Measurements from ENCODE around the gene CD74.

DNA sequence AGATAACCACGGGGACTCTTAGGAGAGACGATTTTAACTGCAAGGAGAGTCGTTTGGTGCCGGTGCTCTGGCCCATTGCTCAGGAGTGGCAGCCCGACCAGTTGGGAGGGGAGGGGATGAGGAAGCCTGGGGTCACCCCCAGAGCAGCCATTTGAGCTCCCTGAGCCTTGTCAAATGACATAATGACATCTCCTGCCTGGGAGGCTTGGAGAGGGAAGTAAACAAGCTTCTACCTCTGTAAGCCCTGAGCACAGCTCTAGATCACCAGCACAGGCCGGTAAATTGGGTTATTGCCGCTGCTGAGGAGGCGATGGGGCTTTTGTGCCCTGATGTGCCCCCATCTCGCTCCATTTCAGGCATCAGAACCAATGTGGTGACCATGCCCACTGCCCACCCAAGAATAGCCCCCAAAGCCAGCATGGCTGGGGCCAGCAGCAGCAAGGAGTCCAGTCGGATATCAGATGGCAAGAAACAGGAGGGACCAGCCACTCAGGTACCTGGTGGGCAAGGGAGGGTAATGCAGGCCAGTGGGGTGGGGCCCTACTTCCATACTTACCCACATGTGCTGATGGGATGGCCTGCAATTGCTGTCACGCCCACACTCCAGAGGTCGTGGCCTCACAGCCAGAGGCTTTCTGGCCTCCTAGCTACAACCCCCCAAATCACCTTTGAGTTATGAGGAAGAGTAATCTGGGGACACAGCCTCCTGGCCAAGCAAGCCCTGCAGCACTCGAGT is 23.0 kb downstream of the CD74 start:
- TF ChIP-seq POLR2AphosphoS5 (IDR thresholded peaks at IDR 0.05), result no peak
- TF ChIP-seq, protein P1, sequence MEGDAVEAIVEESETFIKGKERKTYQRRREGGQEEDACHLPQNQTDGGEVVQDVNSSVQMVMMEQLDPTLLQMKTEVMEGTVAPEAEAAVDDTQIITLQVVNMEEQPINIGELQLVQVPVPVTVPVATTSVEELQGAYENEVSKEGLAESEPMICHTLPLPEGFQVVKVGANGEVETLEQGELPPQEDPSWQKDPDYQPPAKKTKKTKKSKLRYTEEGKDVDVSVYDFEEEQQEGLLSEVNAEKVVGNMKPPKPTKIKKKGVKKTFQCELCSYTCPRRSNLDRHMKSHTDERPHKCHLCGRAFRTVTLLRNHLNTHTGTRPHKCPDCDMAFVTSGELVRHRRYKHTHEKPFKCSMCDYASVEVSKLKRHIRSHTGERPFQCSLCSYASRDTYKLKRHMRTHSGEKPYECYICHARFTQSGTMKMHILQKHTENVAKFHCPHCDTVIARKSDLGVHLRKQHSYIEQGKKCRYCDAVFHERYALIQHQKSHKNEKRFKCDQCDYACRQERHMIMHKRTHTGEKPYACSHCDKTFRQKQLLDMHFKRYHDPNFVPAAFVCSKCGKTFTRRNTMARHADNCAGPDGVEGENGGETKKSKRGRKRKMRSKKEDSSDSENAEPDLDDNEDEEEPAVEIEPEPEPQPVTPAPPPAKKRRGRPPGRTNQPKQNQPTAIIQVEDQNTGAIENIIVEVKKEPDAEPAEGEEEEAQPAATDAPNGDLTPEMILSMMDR (IDR thresholded peaks at IDR 0.05), result no peak

Measured in breast epithelium (tissue), 3 donors.